Progenitor cell of endocrine pancreas (in vitro differentiated cells): Measurements from ENCODE around the gene ZGPAT. TPM values are rescaled to one million over a fixed set of nuclear protein-coding genes. Genes with fewer than 3 reads are reported as not detected.

ENCODE experiments used
- DNase-seq: peaks from one replicate; pipeline ENCODE4 v3.0.0; 2021; ENCODE audit warnings: low spot score; ENCODE audit not compliant: unreplicated experiment
- H3K27ac Mint-ChIP-seq: 2 replicates; pipeline ENCODE4 v1.8.0; 2021; ENCODE audit warnings: mild to moderate bottlenecking, moderate library complexity, mixed read lengths
- H3K27me3 Mint-ChIP-seq: 2 replicates; pipeline ENCODE4 v1.8.0; 2021; ENCODE audit warnings: mixed read lengths
- H3K36me3 Mint-ChIP-seq: 2 replicates; pipeline ENCODE4 v1.8.0; 2022; ENCODE audit warnings: mixed read lengths; ENCODE audit not compliant: insufficient read depth
- H3K4me1 Mint-ChIP-seq: 2 replicates; pipeline ENCODE4 v1.8.0; 2021; ENCODE audit warnings: low read depth, mixed read lengths
- H3K4me3 Mint-ChIP-seq: 2 replicates; pipeline ENCODE4 v1.8.0; 2021; ENCODE audit warnings: low read depth, mild to moderate bottlenecking, moderate library complexity, mixed read lengths
- H3K9me3 Mint-ChIP-seq: 2 replicates; pipeline ENCODE4 v1.8.0; 2021; ENCODE audit warnings: low read depth, mixed read lengths
- total RNA-seq: library from RNA; stranded (reverse); gene quantifications from 2 replicates; pipeline ENCODE4 v1.2.1, GENCODE V29; 2021
- TF ChIP-seq, protein P1 (sequence below): fragments of 200-600 bp; sonication (generic); IDR thresholded peaks from one replicate; pipeline ENCODE4 v1.5.0; 2021; ENCODE audit warnings: antibody characterized with exemption, mild to moderate bottlenecking; ENCODE audit not compliant: unreplicated experiment

ZGPAT gene
- total RNA-seq, 1 donor from 2014 or later = 38.5 TPM

GRCh38 chr20:63771046-63771707 is 63.3 kb downstream of the ZGPAT start:
- TF ChIP-seq, protein P1, sequence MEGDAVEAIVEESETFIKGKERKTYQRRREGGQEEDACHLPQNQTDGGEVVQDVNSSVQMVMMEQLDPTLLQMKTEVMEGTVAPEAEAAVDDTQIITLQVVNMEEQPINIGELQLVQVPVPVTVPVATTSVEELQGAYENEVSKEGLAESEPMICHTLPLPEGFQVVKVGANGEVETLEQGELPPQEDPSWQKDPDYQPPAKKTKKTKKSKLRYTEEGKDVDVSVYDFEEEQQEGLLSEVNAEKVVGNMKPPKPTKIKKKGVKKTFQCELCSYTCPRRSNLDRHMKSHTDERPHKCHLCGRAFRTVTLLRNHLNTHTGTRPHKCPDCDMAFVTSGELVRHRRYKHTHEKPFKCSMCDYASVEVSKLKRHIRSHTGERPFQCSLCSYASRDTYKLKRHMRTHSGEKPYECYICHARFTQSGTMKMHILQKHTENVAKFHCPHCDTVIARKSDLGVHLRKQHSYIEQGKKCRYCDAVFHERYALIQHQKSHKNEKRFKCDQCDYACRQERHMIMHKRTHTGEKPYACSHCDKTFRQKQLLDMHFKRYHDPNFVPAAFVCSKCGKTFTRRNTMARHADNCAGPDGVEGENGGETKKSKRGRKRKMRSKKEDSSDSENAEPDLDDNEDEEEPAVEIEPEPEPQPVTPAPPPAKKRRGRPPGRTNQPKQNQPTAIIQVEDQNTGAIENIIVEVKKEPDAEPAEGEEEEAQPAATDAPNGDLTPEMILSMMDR = no peak
- Mint-ChIP-seq H3K4me3 (no peak overlapping the region), H3K27me3 (no peaks in the 10 kb centered on the region), H3K9me3 (no peaks in the 10 kb centered on the region), H3K4me1 (peaks cover 9% of the 10 kb centered on the region), H3K36me3 (peaks cover 6% of the 10 kb centered on the region), H3K27ac (no peak overlapping the region)
- DNase-seq = no peak

DNA sequence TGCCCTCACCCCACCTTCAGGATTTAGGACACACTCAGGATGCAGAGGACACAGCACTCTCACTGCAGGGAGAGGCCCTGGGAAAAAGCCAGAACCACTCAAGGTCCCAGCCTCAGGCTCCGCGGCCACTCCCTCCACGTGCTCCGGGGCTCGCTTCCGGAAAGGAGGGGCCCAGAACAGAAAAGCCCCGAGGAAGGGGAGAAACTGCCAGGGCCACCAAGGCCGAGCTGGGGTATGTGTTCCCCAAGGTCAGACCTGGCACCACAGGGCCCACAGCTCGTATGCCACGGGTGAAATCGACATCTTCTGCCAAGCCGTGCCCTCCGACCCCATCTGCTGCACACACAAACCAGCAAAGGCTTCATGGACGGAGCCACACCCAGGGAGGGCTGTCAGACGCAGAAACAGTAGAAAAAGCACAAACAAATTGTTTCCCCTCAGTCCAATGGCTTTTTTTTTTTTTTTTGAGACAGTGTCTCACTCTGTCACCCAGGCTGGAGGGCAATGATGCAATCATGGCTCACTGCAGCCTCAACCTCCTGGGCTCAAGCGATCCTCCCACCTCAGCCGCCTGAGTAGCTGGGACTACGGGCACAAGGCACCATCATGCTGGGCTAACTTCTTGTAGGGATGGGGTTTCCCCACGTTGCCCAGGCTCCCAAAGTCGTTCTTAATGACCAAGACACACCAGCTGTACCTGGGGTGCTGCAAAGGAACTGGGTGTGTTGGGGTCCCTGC is 65.1 kb downstream of the ZGPAT start:
- Mint-ChIP-seq H3K4me3 (no peak overlapping the region), H3K27me3 (no peaks in the 10 kb centered on the region), H3K36me3 (peaks cover 10% of the 10 kb centered on the region), H3K4me1 (peaks cover 9% of the 10 kb centered on the region), H3K9me3 (no peaks in the 10 kb centered on the region), H3K27ac (peak overlapping the region; percentile 33)
- TF ChIP-seq, protein P1 = no peak
- no peak for DNase-seq

GRCh38 chr20:63773571-63774241 is 65.9 kb downstream of the ZGPAT start:
- H3K36me3 Mint-ChIP-seq = peaks cover 8% of the 10 kb centered on the region
- no peaks in the 10 kb centered on the region for H3K9me3 Mint-ChIP-seq
- no peak overlapping the region for H3K4me3 Mint-ChIP-seq
- no peak overlapping the region for H3K27ac Mint-ChIP-seq
- peaks cover 9% of the 10 kb centered on the region for H3K4me1 Mint-ChIP-seq
- no peaks in the 10 kb centered on the region for H3K27me3 Mint-ChIP-seq
- TF ChIP-seq, protein P1 = no peak
- no peak for DNase-seq

DNA sequence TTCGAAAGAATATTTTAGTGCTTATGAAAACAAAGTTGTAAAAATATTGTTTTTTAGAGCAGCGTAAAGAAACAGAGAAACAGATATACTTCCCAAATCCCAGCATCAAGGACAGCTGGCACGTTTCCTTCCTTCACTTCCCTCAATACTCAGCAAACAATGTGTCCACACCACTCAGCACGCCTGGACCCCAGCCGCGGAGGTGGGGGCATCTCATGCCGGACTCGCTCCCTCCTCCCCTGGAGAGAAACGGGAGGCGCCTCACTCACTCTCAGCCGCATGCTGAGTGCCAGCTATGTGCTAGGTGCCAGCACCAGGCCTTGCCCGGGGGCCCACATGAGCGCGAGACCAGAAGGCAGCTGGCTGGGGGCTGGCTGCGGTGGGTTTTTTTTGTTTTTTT is 66.5 kb downstream of the ZGPAT start:
- TF ChIP-seq, protein P1 = no peak
- H3K27me3 Mint-ChIP-seq = no peaks in the 10 kb centered on the region
- peaks cover 8% of the 10 kb centered on the region for H3K36me3 Mint-ChIP-seq
- no peaks in the 10 kb centered on the region for H3K9me3 Mint-ChIP-seq
- H3K4me1 Mint-ChIP-seq = peaks cover 9% of the 10 kb centered on the region
- H3K4me3 Mint-ChIP-seq = no peak overlapping the region
- no peak overlapping the region for H3K27ac Mint-ChIP-seq
- no peak for DNase-seq
